ENCODE results near the gene PAGE1.

- TF ChIP-seq POLR2A (IDR thresholded peaks at IDR 0.05) (no peak), CTCF (IDR thresholded peaks at IDR 0.05) (no peak)
These were observed 20.6 kb downstream of the PAGE1 start for GRCh38 chrX:49675075-49675719.
